T-helper 2 cell treated with Interferon-gamma antibody and Interleukin-4, amounts not matched to agents 100 ng/mL and 5 ng/mL, for 36 hours (primary cell): ENCODE measurements around the gene SRSF11. TPM values are rescaled to one million over a fixed set of nuclear protein-coding genes. Genes with fewer than 3 reads are reported as not detected.
"Not testable (repeated sequence)": the region's sequence is repeated elsewhere in the genome, so short reads cannot be mapped to it uniquely, and the experiment has no call there.

Experiments
- intact Hi-C: fragments of 100-400 bp; cut with micrococcal nuclease; formaldehyde crosslinking; loops from one replicate; pipeline ENCODE4 v1.15.1; 2023
- total RNA-seq: library from RNA; stranded (reverse); gene quantifications from 2 replicates; pipeline ENCODE4 v1.2.3, GENCODE V29; 2022

SRSF11 gene, protein sequence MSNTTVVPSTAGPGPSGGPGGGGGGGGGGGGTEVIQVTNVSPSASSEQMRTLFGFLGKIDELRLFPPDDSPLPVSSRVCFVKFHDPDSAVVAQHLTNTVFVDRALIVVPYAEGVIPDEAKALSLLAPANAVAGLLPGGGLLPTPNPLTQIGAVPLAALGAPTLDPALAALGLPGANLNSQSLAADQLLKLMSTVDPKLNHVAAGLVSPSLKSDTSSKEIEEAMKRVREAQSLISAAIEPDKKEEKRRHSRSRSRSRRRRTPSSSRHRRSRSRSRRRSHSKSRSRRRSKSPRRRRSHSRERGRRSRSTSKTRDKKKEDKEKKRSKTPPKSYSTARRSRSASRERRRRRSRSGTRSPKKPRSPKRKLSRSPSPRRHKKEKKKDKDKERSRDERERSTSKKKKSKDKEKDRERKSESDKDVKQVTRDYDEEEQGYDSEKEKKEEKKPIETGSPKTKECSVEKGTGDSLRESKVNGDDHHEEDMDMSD
- total RNA-seq, result 184 and 191 TPM in 2 replicates

DNA sequence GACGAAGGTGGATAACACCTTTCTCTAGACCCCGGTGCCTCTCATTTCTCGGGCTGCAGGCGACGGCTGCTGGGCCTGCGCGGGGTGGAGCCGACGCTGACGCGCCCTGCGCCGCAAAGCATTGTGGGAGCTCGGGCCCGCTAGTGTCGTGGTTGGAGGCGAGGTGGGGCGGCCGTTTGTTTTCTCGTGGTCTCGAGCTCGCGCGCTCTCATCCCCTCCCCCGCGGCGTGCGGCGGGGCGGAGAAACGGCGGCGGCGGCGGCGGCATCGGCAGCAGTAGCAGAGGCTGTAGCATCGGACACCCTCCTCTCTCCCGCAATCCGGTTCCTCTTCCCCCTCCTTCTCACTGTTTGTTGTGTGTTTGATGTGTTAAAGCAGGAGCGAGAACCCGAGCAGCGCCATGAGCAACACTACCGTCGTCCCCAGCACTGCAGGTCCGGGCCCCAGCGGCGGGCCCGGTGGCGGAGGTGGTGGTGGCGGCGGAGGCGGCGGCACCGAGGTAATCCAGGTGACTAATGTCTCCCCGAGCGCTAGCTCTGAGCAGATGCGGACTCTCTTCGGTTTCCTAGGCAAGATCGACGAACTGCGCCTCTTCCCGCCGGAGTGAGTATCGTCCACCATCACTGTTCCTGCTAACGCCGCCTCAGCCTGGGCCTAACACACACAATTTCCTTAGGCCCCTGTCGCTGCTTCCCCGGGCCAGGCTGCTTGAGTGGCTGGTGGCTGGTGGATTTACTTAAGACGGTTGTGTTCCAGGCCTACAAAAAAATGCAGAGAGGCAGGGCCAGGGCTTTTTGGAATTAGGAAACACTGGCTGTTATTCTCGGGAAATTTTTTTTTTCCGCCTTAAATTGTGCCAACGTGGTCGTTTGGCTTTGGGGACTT lies at the start of gene SRSF11:
Gene SRSF11, plus strand, starts transcription at position 143 of the 884 bp plus-strand sequence. Its CDS starts 257 bp downstream, at position 400.
- intact Hi-C loops, result loop anchor here (1.0 kb wide), 4 partner anchors 16 to 860 kb away; partner anchors contain the start of genes ANKRD13C, LRRC40 and ZRANB2

GRCh38 chr1:70171512-70171911 lies 49.7 kb upstream of the SRSF11 start:
- intact Hi-C loops, result no loop called here

- intact Hi-C loops, result not testable (repeated sequence)
These were observed 36.0 kb upstream of the SRSF11 start for GRCh38 chr1:70185181-70185580.

DNA sequence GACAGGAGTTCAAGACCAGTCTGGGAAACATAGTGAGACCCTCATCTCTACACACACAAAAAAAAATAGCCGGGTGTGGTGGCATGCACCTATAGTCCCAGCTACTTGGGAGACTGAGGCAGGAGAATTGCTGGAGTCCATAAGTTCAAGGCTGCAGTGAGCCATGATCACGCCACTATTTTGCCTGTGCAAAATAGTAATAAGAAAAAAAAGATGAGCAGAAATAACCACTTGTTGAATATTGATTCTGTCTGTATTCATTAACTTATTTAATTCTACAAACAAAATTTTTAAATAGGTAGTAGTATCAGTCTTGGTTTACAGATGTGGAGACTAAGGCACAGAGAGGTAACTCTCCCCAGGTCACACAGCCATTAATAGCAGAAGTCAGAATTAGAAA lies 32.7 kb upstream of the SRSF11 start:
- intact Hi-C loops, result no loop called here

- intact Hi-C loops, result no loop called here
These were observed 31.0 kb upstream of the SRSF11 start for GRCh38 chr1:70190180-70190579.

GRCh38 chr1:70192446-70192845 lies 28.7 kb upstream of the SRSF11 start:
- intact Hi-C loops, result not testable (repeated sequence)

- intact Hi-C loops, result no loop called here
These were observed 26.6 kb upstream of the SRSF11 start for GRCh38 chr1:70194601-70195000.

DNA sequence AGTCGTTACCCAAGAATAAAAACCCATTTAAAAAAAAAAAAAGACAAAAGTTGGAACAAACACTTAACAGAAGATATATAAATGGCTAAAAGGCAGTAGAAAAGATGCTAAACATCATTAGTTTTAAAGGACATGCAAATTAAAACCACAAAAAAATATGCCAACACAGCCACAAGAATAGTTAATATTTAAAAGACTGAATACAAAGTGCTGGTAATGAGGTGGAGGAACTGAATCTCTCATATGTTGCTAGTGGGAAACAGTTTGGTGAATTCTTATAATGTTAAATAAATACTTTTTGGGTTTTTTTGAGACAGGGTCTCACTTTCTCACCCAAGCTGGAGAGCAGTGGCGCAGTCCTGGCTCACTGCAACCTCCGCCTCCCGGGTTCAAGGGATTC lies 25.8 kb upstream of the SRSF11 start:
- intact Hi-C loops, result no loop called here

GRCh38 chr1:70196333-70196732 lies 24.8 kb upstream of the SRSF11 start:
- intact Hi-C loops, result no loop called here

DNA sequence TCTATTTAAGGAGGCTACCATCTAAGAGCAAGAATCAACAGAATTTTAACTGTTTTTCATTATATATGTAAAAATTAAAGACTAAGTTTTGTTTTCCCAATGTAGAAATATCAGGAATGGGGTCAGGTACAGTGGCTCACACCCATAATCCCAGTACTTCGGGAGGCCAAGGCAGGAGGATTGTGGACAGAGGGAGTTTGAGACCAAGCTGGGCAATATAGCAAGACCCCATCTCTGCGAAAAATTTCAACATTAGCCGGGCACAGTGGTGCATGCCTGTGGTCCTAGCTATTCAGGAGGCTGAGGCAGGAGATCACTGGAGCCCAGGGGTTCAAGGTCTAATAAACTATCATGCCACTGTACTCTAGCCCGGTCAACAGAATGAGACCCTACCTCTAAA lies 21.1 kb upstream of the SRSF11 start:
- intact Hi-C loops, result no loop called here

DNA sequence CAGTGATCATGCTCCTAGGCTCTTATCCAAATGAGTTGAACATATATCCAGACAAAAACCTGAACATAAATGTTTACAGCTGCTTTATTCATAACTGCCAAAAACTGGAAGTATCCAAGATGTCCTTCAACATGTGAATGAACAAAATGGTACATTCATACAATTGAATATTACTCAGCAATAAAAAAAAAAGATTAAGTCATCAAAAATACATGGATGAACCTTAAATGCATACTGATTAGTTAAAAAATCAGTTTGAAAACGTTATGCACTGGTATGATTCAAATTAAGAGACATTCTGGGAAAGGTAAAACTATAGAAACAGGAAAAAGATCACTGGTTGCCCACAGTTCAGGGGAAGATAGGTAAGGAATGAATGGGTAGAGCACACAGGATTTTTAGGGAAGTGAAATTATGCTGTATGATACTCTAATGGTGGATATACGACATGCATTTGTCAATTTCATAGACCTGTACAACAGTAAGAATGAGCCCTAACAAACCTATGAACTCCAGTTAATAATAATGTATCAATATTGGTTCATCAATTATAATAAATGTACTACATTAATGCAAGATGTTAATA lies 18.9 kb upstream of the SRSF11 start:
- intact Hi-C loops, result no loop called here

DNA sequence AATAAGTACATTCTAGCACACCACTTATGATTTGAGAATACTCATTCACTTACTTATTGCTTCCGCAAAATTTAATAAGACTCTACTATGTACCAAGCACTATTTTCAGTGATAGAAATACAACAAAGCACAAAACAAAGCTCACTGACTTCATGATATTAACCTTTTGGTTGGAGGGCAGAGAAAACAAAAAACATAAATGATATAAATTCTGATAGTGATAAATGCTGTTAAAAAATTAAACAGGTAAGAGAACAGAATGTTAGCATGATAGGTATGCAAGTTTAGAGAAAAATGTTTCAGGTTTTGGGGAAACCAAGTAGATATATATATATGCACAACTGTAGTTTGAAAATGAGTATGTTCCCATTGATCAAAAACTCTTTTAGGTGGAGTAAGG lies 17.0 kb upstream of the SRSF11 start:
- intact Hi-C loops, result no loop called here

DNA sequence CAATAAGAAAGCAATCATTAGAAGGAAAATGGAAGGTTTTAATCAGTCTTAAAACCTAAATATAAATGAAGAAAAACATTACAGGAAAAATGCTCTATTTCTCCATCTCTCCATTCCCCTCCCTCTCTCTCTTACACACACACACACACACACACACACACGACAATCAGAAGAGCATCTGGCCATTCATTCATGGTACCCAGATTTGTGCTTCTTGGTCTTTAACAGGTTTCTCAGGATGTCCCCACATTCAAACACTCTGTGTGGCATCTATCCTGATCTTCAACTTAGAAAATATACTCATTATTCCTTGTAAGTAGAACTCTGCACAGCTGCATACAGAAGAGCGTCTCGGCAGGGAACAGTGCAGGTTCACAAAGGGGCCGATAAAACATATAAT lies 16.6 kb upstream of the SRSF11 start:
- intact Hi-C loops, result no loop called here

GRCh38 chr1:70205071-70205433 lies 16.1 kb upstream of the SRSF11 start:
- intact Hi-C loops, result loop anchor here (1.0 kb wide), 4 partner anchors 16 to 876 kb away; partner anchors contain the start of genes ANKRD13C, CTH, SRSF11 and ZRANB2

DNA sequence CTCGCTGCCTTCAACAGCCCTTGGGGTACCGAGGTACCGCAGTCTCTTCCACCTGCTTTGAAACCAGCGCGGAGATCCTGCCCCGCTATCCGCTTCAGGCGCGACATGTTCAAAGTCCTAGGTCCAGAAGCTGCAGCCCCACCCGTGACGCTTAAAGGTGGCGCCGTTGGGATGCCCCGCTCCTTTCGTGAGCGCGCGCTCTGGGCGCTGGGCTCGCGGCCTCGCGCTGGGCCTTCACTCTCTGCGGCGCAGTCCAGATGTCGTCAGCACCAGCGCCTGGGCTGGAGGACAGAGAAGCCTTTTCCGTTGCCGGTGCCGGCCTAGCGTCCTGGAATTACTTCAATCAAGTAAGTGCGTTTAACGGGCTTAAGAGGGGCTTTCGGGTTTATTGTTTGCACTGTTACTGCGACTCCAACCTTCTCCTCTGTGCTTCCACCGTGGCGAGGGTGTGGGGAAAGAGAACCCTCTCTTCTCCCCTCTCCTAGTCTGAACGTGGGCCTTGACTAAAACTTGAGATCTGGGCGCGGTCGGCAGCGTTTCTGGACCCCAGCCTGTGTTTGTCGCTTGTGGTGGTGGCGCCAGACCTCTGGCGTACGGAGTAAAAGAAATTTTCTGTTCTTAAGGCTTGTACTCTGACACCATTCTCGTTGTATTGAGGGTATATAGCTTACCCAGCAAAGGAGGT lies 15.6 kb upstream of the SRSF11 start, which contains the start of gene LRRC40:
Gene LRRC40, minus strand, starts transcription at position 146 of the 685 bp plus-strand sequence. Its CDS starts 39 bp downstream, at position 107.
- intact Hi-C loops, result loop anchor here (1.0 kb wide), 4 partner anchors 16 to 876 kb away; partner anchors contain the start of genes ANKRD13C, CTH, SRSF11 and ZRANB2

DNA sequence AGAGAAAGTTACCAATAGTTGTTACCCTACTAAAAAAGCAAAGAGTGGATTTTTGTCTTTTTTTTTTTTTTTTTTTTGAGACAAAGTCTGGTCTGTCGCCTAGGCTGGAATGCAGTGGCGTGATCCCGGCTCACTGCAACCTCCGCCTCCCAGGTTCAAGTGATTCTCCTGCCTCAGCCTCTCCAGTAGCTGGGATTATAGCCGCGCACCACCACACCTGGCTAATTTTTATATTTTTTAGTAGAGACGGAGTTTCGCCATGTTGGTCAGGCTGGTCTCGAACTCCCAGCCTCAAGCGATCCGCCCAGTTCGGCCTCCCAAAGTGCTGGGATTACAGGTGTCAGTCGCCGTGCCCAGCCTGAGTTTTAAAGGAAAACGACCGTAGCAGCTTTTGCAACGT lies 14.3 kb upstream of the SRSF11 start:
- intact Hi-C loops, result not testable (repeated sequence)

DNA sequence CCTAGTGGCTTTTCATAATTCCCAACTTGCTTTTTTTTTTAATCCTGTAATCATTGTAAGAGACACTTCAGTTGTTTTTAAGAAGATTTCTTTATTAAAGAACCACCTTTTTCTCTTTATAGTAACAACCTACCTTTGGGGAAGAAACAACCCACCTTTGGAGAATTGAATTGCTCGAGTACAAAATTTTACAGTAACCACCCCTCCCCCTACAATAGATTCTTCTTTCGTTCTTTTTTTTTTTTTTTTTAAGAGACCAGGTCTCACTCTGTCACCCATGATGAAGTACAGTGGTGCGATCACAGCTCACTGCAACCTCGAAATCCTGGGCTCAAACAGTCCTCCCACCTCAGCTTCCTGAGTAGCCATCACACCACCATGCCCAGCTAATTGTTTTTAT lies 13.7 kb upstream of the SRSF11 start:
- intact Hi-C loops, result no loop called here

DNA sequence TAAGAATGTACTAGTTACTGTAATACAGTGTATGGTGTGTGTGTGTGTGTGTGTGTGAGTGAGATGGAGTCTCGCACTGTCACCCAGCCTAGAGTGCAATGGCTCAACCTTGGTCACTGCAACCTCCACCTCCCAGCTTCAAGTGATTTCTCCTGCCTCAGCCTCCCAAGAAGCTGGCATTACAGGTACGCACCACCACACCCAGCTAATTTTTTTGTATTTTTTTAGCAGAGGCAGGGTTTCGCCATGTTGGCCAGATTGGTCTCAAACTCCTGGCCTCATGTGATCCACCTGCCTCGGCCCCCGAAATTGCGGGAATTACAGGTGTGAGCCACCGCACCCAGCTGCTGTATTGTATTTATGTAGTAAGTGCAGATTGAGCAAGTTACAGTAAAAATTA lies 12.9 kb upstream of the SRSF11 start:
- intact Hi-C loops, result no loop called here

DNA sequence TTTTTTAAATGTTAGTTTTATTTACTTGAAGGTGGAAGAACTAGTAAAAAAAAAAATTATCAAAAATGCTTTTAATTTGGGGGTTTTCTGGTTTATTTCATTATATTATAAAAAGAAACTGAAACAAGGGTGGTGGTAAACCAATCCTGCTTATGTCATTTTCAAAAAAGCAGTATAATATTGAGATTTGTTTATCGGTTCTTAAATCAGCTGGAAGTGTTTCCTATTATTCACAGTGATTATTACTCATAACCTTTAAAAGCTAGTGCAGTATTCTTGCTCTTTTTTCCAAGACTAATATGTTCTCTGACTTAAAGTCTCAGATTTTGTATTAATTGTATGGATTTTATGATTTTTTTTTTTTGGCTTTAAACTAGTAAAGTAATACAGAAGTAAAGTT lies 10.4 kb upstream of the SRSF11 start:
- intact Hi-C loops, result no loop called here

DNA sequence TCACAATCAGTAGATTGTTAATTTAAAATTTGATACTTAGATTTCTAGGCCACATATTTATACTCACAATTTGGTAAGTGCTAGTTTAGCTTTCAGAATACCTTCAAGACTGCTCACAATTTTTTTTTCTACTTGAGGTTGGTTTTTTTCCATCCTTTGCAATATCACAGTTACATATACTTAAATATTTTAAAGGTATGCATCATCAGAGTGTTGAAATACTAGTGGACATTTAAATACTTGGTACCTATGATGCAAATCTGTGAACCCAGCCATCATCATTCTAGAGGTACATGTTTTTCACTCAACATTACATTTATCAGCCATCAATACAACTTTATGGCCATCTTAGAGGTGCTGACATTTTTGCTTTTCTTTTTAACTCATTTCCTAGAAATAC lies 9.6 kb upstream of the SRSF11 start:
- intact Hi-C loops, result no loop called here

GRCh38 chr1:70220015-70220414 lies 1.2 kb upstream of the SRSF11 start:
- intact Hi-C loops, result no loop called here
